NB4 (cell line): ENCODE data around the gene PALM.

Source experiments
- MYC ChIP-seq: IDR thresholded peaks from 2 replicates; pipeline ENCODE4 v1.6.1; 2011; ENCODE audit warnings: low read depth, low read length
- POLR2A ChIP-seq: IDR thresholded peaks from 2 replicates; pipeline ENCODE4 v1.6.1; 2011; ENCODE audit warnings: mild to moderate bottlenecking; ENCODE audit not compliant: insufficient read length; ENCODE audit errors: extremely low read depth
- TF ChIP-seq, protein P1 (sequence below): IDR thresholded peaks from one replicate; pipeline ENCODE4 v1.5.1; 2012; ENCODE audit warnings: low read depth, low read length

DNA sequence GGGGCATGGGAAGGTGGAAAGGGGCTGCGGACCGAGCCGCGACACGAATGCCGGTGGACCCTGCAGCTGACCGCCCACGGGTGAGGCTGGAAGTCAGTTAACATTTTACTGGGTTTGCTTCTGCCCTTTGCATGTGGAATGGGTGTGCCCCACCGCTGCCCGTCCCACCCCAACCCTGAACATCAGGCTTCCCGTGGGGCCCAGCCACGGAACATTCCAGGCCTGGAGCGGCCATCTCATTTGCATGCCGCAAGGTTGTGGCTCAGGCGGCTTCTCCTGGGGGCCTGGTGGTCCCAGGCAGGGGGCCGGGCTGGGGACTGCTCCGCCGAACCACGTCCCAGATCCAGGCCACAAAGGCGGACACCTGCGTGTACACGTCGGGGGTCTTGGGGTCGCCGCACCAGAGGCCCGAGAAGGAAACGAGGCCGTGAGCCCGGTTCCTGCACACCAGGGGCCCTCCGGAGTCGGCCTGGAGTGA lies 23.2 kb upstream of the PALM start:
- TF ChIP-seq, protein P1, sequence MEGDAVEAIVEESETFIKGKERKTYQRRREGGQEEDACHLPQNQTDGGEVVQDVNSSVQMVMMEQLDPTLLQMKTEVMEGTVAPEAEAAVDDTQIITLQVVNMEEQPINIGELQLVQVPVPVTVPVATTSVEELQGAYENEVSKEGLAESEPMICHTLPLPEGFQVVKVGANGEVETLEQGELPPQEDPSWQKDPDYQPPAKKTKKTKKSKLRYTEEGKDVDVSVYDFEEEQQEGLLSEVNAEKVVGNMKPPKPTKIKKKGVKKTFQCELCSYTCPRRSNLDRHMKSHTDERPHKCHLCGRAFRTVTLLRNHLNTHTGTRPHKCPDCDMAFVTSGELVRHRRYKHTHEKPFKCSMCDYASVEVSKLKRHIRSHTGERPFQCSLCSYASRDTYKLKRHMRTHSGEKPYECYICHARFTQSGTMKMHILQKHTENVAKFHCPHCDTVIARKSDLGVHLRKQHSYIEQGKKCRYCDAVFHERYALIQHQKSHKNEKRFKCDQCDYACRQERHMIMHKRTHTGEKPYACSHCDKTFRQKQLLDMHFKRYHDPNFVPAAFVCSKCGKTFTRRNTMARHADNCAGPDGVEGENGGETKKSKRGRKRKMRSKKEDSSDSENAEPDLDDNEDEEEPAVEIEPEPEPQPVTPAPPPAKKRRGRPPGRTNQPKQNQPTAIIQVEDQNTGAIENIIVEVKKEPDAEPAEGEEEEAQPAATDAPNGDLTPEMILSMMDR = no peak
- TF ChIP-seq MYC (no peak), POLR2A (no peak)
